Activated naive CD4-positive, alpha-beta T cell treated with anti-CD3 and anti-CD28 coated beads, Interleukin-2, amount 10 ng/mL, durations not matched to agents 7 days and 5 days (primary cell): ENCODE data around the gene NKG7.
"Not testable (repeated sequence)": the region's sequence is repeated elsewhere in the genome, so short reads cannot be mapped to it uniquely, and the experiment has no call there.

Experiments used
- CTCF ChIA-PET: fragments of 350-600 bp; sonication (Branson Sonifier 250); formaldehyde crosslinking; loops from one replicate; lab custom pipeline; 2021; ENCODE audit warnings: antibody characterized with exemption; lab: Charles Lee
- DNase-seq: peaks from one replicate; pipeline ENCODE4 v3.0.0-alpha.2; 2020
- H3K27ac Mint-ChIP-seq: one replicate; pipeline ENCODE4 v1.8.0; 2021; ENCODE audit warnings: mild to moderate bottlenecking, moderate library complexity, mixed read lengths
- H3K27me3 Mint-ChIP-seq: one replicate; pipeline ENCODE4 v1.8.0; 2021; ENCODE audit warnings: mild to moderate bottlenecking, mixed read lengths
- H3K36me3 Mint-ChIP-seq: one replicate; pipeline ENCODE4 v1.8.0; 2021; ENCODE audit warnings: mixed read lengths
- H3K4me1 Mint-ChIP-seq: one replicate; pipeline ENCODE4 v1.8.0; 2021; ENCODE audit warnings: mixed read lengths
- H3K4me3 Mint-ChIP-seq: one replicate; pipeline ENCODE4 v1.8.0; 2021; ENCODE audit warnings: mild to moderate bottlenecking, moderate library complexity, mixed read lengths
- H3K9me3 Mint-ChIP-seq: one replicate; pipeline ENCODE4 v1.8.0; 2021; ENCODE audit warnings: mixed read lengths

Gene NKG7

DNA sequence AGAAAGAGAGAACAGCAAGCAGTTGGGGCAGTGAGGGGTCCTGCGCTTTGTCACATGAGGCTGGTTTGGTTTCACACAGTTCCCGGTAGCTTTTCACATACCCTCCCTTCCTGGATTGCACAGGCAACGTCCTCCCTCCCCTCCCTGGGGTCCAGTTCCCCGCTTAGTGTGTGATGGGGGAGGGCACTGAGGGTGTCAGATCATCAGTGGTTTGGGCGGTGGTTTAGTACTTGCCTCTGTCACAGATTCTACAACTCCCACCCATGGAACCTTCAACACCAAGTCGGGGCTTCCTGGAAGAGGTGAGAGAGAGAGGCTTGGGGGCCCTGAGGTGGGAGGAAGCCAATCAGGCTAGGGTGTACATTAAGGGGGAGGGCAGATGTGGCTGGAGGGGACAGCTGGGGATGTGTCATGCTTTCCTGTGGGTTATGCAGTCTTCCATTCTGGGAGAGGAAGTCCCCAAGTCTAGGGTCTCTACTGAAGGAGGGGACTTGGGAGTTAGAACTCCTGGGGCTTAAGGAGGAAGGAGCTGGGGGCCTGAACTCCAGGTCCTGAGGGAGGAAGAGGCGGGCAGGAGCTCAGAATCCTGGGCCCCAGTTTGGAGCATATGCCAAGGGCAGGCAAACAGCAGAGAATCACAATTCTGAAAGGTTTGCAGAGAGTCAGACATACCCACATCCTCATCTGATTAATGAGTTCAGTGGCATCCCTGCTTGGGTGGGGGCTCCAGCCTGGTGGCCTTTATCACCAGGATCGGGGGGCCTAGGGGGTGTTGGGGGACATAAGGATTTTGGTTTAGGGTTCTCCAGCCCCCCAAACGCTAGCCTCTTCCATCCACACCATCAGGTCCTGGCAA is at the start of gene NKG7:
NKG7 (minus strand) TSS at position 6 of the 856 bp plus-strand sequence. CDS start 119 bp downstream, outside the sequence.
- H3K27me3 Mint-ChIP-seq = peaks cover 3% of the 10 kb centered on the region
- DNase-seq = peak; percentile 74
- peaks cover 7% of the 10 kb centered on the region for H3K36me3 Mint-ChIP-seq
- H3K27ac Mint-ChIP-seq = peak within 1 kb of the TSS; percentile 95
- H3K4me1 Mint-ChIP-seq = peaks cover 75% of the 10 kb centered on the region
- CTCF ChIA-PET = interaction anchor here (0.6 to 3.1 kb wide), 2 partner anchors 22 to 48 kb away, joined by 3 to 19 read pairs; no protein-coding TSS in a partner anchor
- no peaks in the 10 kb centered on the region for H3K9me3 Mint-ChIP-seq
- peak within 1 kb of the TSS; percentile 72 for H3K4me3 Mint-ChIP-seq

DNA sequence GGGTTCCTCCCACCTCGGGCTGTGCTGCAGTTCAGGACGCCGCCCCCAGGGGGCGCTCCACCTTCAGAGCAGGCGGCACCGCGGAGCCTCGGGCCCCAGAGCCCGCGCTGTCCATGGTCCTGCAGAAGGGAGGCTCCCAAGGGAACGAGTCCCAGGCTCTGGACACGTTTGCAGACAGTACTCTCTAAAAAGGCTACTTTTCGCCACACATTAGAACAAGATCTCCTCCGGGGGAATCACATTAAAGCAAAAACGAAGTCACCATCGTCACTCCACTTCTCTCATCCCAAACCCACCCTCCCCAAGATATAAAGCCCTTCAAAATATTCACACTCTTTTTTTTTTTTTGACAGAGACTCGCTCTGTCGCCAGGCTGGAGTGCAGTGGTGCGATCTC is 49.6 kb upstream of the NKG7 start:
- Mint-ChIP-seq H3K27me3 (peaks cover 57% of the 10 kb centered on the region), H3K4me3 (no peak overlapping the region), H3K36me3 (no peaks in the 10 kb centered on the region), H3K4me1 (peaks cover 6% of the 10 kb centered on the region), H3K27ac (no peak overlapping the region), H3K9me3 (no peaks in the 10 kb centered on the region)
- CTCF ChIA-PET = interaction anchor here (0.6 to 1.9 kb wide), 12 partner anchors 14 to 239 kb away, joined by 3 to 9 read pairs (median 3); no protein-coding TSS in a partner anchor
- DNase-seq = peak; percentile 91

GRCh38 chr19:51421229-51422052 is 49.0 kb upstream of the NKG7 start:
- H3K4me3 Mint-ChIP-seq = no peak overlapping the region
- no peak overlapping the region for H3K27ac Mint-ChIP-seq
- no peaks in the 10 kb centered on the region for H3K9me3 Mint-ChIP-seq

DNA sequence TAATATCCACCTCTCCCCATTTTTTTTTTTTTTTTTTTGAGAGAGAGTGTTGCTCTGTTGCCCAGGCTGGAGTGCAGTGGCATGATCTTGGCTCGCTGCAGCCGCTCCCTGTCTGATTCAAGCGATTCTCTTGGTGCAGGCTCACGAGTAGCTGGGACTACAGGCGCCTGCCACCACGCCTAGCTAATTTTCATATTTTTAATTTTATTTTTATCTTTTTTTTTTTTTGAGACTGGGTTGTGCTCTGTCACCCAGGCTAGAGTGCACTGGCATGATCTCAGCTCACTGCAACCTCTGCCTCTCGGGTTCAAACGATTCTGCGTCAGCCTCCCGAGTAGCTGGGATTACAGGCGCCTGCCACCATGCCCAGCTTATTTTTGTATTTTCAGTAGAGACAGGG is 48.1 kb upstream of the NKG7 start:
- not testable (repeated sequence) for H3K4me3 Mint-ChIP-seq, H3K27ac Mint-ChIP-seq, H3K4me1 Mint-ChIP-seq, H3K36me3 Mint-ChIP-seq, H3K9me3 Mint-ChIP-seq, DNase-seq
- CTCF ChIA-PET = interaction anchor here (0.6 to 2.0 kb wide), 12 partner anchors 10 to 237 kb away, joined by 3 to 9 read pairs (median 4); partner anchors contain the start of gene NKG7
- peaks cover 58% of the 10 kb centered on the region for H3K27me3 Mint-ChIP-seq

More at GRCh38 chr19:51421229-51422052, 49.0 kb upstream of the NKG7 start:
- DNase-seq = no peak
- Mint-ChIP-seq H3K4me1 (peaks cover 6% of the 10 kb centered on the region), H3K36me3 (no peaks in the 10 kb centered on the region), H3K27me3 (peaks cover 57% of the 10 kb centered on the region)
- CTCF ChIA-PET = interaction anchor here (0.6 to 2.0 kb wide), 18 partner anchors 11 to 240 kb away, joined by 3 to 9 read pairs (median 3); partner anchors contain the start of gene NKG7

- DNase-seq = no peak
- Mint-ChIP-seq H3K9me3 (no peaks in the 10 kb centered on the region), H3K4me1 (peaks cover 6% of the 10 kb centered on the region), H3K27me3 (peaks cover 62% of the 10 kb centered on the region), H3K4me3 (no peak overlapping the region), H3K27ac (no peak overlapping the region), H3K36me3 (no peaks in the 10 kb centered on the region)
- CTCF ChIA-PET = interaction anchor here (0.6 to 2.9 kb wide), 7 partner anchors 11 to 702 kb away, joined by 3 to 11 read pairs (median 3); no protein-coding TSS in a partner anchor
These were observed 46.3 kb upstream of the NKG7 start for GRCh38 chr19:51418707-51419106.

DNA sequence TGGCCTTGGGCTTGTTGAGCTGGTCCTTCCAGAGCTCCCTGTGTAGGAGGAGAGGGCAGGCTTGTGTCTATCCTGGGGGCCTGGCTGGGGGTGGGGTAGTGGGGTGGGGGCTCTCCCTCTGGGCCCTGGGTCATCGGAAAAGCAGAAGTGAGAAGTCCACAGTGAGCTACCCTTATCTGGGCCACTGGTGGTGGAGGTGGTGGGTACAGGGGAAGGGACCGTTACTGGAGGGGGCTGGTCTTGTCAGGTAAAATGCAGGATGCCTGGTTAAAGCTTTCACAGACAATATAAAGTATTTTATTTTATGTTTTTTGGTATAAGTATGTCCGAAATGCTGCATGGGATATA is 45.3 kb upstream of the NKG7 start:
- no peak for DNase-seq
- Mint-ChIP-seq H3K9me3 (no peaks in the 10 kb centered on the region), H3K27ac (no peak overlapping the region), H3K27me3 (peaks cover 62% of the 10 kb centered on the region), H3K36me3 (no peaks in the 10 kb centered on the region), H3K4me1 (peaks cover 6% of the 10 kb centered on the region), H3K4me3 (no peak overlapping the region)
- CTCF ChIA-PET = interaction anchor here (0.7 to 2.9 kb wide), 10 partner anchors 10 to 262 kb away, joined by 3 to 11 read pairs (median 5); no protein-coding TSS in a partner anchor

DNA sequence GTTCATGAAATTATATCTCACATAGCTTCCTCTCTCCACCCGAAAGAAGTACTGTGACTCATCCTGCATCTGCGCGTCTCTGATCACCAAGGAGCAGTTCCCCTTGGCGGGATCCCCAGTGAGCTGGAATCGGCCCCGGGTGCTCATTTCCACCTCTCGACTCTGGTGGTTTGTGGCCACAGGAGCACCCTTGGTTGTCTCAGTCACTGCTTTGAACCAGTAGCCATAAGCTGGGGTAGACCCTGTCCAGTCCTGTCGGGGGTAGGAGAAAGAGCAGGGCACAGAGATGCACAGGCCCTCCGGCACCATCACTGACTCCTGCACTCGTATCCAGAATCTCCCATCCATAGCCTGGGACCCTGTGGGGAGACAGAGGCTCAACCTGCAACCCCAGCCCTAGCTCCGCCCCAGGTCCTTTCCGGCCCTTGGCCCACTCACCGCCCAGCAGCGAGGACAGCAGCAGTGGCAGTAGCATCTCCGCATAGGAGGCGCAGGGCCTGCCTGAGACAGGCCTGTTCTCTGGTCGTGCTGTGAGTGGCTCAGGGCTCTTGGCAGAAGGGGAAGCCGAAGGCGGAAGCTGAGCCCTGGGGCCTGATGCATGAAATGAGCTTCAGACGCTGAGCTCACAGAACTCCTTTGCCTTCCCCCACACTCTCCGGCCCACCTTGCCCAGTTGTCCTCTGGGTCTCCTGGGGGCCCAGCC is 44.8 kb upstream of the NKG7 start, which contains the start of gene SIGLEC10:
SIGLEC10 (minus strand) TSS at position 536 of the 703 bp plus-strand sequence; CDS start at position 475, 61 bp downstream.
- Mint-ChIP-seq H3K36me3 (no peaks in the 10 kb centered on the region), H3K27me3 (peaks cover 61% of the 10 kb centered on the region), H3K4me1 (peaks cover 6% of the 10 kb centered on the region), H3K27ac (no peak within 1 kb of the TSS), H3K4me3 (no peak within 1 kb of the TSS), H3K9me3 (no peaks in the 10 kb centered on the region)
- DNase-seq = no peak
- CTCF ChIA-PET = interaction anchor here (0.7 to 2.9 kb wide), 9 partner anchors 9 to 263 kb away, joined by 3 to 11 read pairs (median 5); no protein-coding TSS in a partner anchor

- CTCF ChIA-PET = interaction anchor here (2.0 to 2.9 kb wide), 2 partner anchors 23 to 57 kb away, joined by 5 to 11 read pairs; no protein-coding TSS in a partner anchor
- not testable (repeated sequence) for H3K4me1 Mint-ChIP-seq, DNase-seq, H3K4me3 Mint-ChIP-seq, H3K27ac Mint-ChIP-seq, H3K9me3 Mint-ChIP-seq, H3K36me3 Mint-ChIP-seq
- peaks cover 53% of the 10 kb centered on the region for H3K27me3 Mint-ChIP-seq
These were observed 44.0 kb upstream of the NKG7 start for GRCh38 chr19:51416422-51416821.

DNA sequence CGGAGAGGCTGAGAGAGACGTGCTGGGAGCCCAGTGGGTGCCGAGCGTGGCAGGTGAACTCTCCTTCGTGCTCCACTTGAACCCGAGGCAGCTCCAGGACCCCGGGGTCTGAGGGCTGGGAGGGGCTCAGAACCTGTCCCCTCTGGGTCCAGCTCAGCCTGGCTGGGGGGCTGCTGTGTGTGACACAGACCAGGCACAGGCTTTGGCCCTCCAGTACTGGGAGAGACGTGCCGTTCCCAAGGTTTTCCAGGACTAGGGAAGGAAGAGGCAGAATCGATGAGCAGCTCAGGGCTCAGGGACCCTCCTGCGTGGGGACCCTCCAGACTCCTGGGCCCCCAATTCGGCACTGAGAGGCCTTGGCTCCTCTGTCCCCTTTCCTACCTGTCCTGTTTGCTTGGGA is 42.7 kb upstream of the NKG7 start:
- Mint-ChIP-seq H3K27me3 (peaks cover 43% of the 10 kb centered on the region), H3K4me3 (no peak overlapping the region), H3K9me3 (no peaks in the 10 kb centered on the region), H3K36me3 (no peaks in the 10 kb centered on the region), H3K27ac (no peak overlapping the region), H3K4me1 (peaks cover 6% of the 10 kb centered on the region)
- CTCF ChIA-PET = no interaction called here
- DNase-seq = no peak

DNA sequence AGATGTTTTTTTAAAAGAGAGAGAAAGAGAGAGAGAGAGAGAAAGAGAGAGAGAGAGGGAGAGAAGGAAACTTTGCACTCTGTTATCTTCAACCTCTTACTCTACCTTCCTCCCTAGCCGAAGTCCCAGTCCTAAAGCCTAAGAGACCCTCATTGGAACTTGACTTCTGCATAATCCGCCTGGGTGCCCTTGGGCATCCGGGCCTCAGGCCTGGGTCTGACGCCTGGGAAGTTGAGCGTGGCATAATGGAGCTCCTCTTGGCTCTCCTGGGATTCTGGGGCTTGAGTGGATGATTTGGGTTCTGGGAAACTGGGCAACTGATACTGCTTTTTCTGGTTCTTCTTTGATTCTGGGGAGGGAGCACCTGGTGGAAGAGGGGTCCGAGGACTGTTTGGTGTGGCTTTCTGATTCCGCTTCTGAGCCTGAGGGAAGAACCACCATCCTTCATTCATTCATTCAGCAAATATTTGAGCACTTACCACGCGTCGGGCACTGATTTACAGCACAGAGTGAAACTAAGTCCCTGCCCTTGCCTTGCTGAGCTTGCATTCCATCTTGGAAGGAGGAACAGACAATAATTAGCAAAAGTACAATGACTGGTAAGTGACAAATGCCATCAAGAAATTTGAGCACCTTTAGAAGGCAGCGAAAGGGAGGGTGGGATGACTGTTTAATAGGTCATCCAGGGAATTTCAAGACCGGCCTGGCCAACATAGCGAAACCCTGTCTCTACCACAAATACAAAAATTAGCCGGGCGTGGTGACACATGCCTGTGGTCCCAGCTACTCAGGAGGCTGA is 38.7 kb upstream of the NKG7 start:
- no peak overlapping the region for H3K4me3 Mint-ChIP-seq
- CTCF ChIA-PET = interaction anchor here (1.6 kb wide), 1 partner anchor 10 kb away, joined by 4 read pairs; no protein-coding TSS in a partner anchor
- no peaks in the 10 kb centered on the region for H3K9me3 Mint-ChIP-seq
- peaks cover 18% of the 10 kb centered on the region for H3K27me3 Mint-ChIP-seq
- no peak overlapping the region for H3K27ac Mint-ChIP-seq
- H3K4me1 Mint-ChIP-seq = no peaks in the 10 kb centered on the region
- no peak for DNase-seq
- no peaks in the 10 kb centered on the region for H3K36me3 Mint-ChIP-seq

GRCh38 chr19:51407511-51408131 is 35.2 kb upstream of the NKG7 start:
- DNase-seq = peak; percentile 53
- no peak overlapping the region for H3K4me3 Mint-ChIP-seq
- H3K9me3 Mint-ChIP-seq = peaks cover 10% of the 10 kb centered on the region
- H3K27ac Mint-ChIP-seq = no peak overlapping the region
- H3K27me3 Mint-ChIP-seq = peaks cover 9% of the 10 kb centered on the region
- H3K36me3 Mint-ChIP-seq = peaks cover 8% of the 10 kb centered on the region
- CTCF ChIA-PET = interaction anchor here (0.8 to 2.1 kb wide), 11 partner anchors 10 to 250 kb away, joined by 3 to 30 read pairs (median 5); partner anchors contain the start of gene SIGLEC10
- H3K4me1 Mint-ChIP-seq = no peaks in the 10 kb centered on the region

DNA sequence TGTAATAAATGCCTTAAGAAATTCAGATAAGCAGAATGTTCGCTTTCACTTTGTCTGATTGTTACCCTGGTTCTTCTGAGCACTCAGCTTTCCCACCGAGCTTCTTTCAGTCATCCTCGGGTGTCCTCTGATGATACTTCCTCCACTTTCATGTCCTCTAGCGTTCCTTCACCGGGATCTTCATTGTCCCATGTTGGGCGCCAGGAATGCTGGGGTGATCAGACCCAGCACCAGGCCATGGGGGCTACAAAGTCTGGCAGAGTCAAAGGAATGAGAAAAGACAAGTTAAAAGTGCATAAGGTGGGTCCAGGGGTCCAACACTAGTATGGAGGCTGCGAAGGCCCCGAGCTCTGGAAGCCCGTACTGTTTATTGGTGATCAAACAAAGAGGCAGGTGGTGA is 29.7 kb upstream of the NKG7 start:
- Mint-ChIP-seq H3K36me3 (peaks cover 20% of the 10 kb centered on the region), H3K27me3 (no peaks in the 10 kb centered on the region), H3K9me3 (peaks cover 22% of the 10 kb centered on the region), H3K27ac (no peak overlapping the region), H3K4me1 (peaks cover 2% of the 10 kb centered on the region), H3K4me3 (no peak overlapping the region)
- CTCF ChIA-PET = no interaction called here
- DNase-seq = no peak
